Epithelial cell of esophagus (primary cell): ENCODE data around the gene TENM4.

Experiments
- DNase-seq: peaks from one replicate; pipeline ENCODE4 v3.0.0; 2010; ENCODE audit warnings: low read depth
- H3K4me3 ChIP-seq: 2 replicates; pipeline ENCODE4 v1.5.1; 2011; ENCODE audit warnings: mild to moderate bottlenecking, low read length, control low read depth
- TF ChIP-seq, protein P1 (sequence below): IDR thresholded peaks from 2 replicates; pipeline ENCODE4 v1.5.1; 2011; ENCODE audit warnings: low read depth, mild to moderate bottlenecking, low read length, control low read depth, inconsistent platforms; ENCODE audit not compliant: insufficient read depth; ENCODE audit errors: missing control alignments

The TENM4 gene

DNA sequence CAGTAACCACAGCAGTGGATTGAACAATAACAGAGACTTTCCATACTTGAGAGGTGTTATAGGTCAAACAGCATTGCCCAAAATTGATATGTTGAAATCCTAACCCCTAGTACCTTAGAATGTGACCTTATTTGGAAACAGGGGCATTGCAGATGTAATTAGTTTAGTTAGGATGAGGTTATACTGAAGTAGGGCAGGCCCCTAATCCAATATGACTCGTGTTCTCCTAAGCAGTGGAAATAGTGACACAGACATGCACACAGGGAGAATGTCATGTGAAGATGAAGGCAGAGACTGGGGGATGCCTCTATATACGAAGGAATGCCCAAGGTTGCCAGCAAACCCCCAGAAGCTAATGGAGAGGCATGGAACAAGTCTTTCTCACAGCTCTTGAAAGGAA, 270.5 kb downstream of the TENM4 start:
- DNase-seq, result no peak
- TF ChIP-seq, protein P1, sequence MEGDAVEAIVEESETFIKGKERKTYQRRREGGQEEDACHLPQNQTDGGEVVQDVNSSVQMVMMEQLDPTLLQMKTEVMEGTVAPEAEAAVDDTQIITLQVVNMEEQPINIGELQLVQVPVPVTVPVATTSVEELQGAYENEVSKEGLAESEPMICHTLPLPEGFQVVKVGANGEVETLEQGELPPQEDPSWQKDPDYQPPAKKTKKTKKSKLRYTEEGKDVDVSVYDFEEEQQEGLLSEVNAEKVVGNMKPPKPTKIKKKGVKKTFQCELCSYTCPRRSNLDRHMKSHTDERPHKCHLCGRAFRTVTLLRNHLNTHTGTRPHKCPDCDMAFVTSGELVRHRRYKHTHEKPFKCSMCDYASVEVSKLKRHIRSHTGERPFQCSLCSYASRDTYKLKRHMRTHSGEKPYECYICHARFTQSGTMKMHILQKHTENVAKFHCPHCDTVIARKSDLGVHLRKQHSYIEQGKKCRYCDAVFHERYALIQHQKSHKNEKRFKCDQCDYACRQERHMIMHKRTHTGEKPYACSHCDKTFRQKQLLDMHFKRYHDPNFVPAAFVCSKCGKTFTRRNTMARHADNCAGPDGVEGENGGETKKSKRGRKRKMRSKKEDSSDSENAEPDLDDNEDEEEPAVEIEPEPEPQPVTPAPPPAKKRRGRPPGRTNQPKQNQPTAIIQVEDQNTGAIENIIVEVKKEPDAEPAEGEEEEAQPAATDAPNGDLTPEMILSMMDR, result no peak
- no peak overlapping the region for H3K4me3 ChIP-seq

DNA sequence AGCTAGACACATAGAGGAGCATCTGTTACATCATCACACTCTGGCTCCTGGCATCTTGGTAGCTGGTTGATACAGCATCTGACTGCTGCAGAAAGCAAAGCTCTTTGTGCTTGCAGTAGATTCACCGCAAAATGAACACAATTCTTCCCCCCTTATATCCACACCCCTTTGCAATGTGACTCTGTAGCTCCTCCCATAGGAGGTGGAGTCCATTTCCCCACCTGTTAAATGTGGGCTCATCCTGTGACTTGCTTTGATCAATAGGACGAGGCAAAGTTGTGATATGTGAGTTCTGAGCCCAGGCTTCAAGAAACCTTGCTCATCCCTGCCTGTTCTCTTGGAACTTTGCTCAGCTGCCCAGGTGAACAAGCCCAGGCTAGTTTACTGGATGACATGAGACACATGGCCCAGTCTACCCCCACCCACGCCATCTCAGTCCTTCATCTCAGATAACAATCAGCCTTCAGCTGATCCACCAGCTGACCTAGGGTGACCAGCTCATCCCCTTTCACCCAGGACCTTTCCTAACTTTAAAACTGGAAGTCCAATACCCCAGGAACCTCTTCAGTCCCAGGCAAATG, 272.2 kb downstream of the TENM4 start:
- no peak overlapping the region for H3K4me3 ChIP-seq
- TF ChIP-seq, protein P1, result no peak
- peak; percentile 86 for DNase-seq

DNA sequence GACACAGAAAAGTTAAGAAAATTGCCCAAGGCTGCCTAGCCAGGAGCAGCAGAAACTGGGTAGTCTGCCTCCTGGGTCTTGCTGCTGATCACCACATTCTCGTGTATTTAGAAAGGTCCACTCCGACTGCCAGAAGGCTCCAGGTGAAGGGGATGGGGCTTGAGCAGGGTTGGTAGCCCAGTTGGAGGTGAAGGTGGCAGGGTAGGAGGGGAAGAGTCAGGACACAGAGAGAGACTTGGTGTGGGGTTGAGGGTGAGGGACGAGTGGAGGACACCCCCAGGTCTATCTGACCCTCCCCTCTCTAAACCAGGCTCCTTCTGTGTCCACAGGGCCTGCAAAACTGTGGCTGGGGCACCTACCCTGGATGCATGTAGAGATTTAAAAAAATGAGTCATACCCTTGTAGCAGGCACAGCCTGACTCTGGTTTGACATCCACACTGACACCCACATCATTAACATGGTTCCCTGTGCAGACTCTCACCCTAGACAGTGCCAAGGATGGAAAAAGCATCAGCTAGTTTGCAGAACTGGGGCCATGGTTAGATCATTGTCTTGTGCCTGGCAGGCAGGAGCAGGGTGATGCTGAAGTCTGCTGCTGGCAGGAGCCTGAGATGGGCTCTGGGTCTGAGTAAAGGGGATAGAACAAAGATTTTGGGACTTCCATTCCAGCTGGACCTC, 273.2 kb downstream of the TENM4 start:
- peak; percentile 30 for DNase-seq
- TF ChIP-seq, protein P1, result no peak
- H3K4me3 ChIP-seq, result no peak overlapping the region

DNA sequence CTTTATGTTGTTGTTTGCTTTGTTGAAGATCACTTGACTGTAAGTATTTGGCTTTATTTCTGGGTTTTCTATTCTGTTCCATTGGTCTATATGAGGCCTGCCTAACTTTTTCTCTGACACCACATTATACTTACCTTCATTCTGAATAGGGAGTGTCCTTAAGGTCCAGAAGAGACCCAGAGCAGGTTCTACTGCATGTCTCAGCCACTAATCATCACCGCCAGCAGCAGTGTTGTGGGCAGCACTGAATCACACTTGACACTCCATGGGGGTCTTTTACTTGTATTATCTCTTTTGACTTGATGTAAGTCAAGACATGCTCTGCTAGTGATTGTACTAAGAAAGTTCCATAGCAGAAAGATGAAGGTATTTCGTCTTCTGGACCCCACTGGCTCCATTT, 274.9 kb downstream of the TENM4 start:
- peak; percentile 82 for DNase-seq
- TF ChIP-seq, protein P1, result no peak
- H3K4me3 ChIP-seq, result no peak overlapping the region

DNA sequence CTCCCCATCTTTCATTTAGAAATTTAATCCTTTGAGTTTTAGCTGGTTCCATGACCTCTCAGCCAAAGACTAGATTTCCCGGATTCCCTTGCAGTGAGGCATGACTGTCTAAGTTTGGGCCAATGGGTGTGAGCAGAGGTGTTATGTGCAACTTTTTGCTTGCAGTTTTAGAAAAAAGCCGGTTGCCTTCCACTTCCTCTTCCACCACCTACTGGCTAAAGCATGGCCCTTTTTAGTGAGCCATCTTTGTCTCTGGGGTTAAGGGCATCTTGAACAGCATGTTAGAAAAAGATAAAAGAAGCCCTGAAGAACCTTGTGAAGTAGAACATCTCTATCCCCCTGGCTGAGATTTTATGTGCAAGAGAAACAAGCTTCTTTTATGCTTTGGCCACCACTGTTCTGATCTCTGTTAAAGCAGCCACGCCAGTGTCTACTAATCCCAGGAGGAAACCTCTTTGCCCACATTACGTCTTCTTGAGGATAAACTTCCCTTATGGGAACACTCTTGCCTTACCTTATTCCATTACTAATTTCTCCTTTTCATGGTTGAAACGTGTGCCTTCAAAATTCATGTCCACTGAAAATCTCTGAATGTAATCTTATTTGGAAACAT, 279.9 kb downstream of the TENM4 start:
- DNase-seq, result peak; percentile 67
- TF ChIP-seq, protein P1, result peak; percentile 55
- H3K4me3 ChIP-seq, result no peak overlapping the region

DNA sequence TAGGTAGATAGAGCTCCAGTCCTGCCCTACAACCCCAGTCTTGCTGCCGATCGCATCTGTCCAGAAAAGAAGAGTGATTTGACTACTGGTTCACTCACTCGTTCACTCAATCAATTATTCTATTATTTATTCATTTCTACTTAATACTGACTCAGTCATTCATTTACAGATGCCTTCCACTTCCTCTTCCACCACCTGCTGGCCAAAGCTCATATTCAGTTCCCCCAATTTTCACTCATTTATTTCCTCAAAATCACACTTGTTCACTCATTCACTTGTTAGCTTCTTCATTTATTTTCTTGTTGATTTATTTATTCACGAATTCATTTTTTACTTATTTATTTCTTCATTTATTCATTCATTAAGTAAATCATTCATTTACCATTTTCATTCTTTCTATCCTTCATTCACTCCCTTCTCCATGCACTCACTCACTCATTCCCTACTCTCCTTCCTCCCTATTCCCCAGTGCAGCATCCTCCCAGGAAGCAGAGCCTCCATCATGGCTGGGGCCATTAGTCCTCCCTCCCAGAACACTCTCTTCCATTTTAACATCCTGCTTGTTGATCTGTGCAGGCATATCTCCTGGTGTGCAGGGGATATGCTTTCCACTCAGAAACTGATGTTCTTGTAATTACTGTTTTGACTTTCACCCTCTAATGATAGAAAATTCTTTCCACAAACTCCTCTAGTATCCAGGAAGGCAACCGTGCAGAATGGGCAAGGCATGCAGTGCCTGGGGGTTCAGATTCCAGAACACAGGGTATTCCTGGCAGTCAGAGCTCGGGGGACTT, 281.0 kb downstream of the TENM4 start:
- no peak for DNase-seq
- H3K4me3 ChIP-seq, result no peak overlapping the region
- TF ChIP-seq, protein P1, result peak; percentile 29
